Stimulated activated CD4-positive, alpha-beta T cell treated with anti-CD3 and anti-CD28 coated beads, Interleukin-2, amount 100 ng/mL, for 4 hours (primary cell): ENCODE results near the gene HOXC13.

ENCODE experiments used
- DNase-seq: peaks from one replicate; pipeline ENCODE4 v3.0.0-alpha.2; 2020; ENCODE audit warnings: low read depth

Gene HOXC13

DNA sequence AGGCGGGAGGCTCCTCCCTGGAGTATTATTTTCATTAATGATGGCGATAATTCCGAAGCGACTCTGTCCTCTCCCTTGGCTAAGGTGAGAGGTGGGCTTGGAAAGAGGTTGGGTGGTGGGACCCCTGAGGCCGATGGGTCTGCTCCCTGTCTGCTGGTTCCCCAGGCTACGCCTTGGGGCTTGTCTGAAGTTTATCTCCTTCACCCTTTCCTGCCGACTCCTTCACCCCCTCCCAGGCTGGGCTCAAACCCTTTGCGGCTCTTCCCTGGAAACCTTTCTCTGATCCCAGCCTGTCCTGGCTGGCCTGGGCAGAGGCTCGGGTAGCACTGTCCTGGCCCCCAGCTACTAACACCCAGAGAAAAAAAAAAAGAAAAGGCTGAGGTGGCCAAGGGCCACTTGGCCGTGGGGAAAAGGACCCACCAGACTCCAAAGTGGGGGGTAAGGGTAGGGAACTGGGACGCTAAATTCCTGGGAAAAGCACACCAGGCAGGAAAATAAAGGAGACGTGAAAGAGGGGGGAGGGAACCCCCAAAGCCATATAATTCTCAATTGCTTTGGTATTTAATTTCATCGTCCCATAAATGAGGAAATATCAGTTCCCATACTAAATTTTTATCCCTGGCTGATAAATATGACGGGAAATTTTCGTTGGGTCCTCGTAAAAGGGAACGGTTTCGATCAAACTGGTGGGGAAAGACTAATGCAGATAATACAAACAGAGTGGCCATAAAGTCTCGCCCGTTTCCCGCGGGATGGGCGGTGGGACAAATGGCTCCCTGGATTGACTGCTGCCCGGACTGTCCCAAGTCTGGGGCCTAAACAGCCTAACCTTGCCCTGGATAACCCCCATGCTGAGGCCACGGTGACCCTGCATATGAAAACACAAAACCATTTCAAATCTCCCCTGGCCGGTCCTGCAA lies 44.3 kb downstream of the HOXC13 start:
- DNase-seq, result no peak

DNA sequence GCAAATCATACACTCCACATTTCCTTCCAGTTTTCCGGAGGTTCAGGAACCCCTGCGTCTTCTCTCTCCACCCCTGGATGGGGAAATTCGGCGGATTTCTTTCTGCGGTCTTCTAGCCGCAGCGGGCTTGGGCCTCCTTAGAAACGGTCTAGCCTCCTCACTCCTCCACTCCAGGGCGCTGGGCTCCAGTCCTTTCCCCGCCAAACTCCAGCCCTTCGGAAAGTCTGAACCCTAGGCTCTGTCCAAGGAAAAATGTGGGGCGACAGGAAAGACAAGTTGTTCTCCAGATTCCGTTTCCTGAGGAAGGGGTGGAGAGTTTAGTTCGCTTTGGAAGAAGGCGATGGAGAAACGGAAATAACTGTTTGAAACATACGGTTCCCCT lies 44.9 kb downstream of the HOXC13 start:
- DNase-seq, result no peak

DNA sequence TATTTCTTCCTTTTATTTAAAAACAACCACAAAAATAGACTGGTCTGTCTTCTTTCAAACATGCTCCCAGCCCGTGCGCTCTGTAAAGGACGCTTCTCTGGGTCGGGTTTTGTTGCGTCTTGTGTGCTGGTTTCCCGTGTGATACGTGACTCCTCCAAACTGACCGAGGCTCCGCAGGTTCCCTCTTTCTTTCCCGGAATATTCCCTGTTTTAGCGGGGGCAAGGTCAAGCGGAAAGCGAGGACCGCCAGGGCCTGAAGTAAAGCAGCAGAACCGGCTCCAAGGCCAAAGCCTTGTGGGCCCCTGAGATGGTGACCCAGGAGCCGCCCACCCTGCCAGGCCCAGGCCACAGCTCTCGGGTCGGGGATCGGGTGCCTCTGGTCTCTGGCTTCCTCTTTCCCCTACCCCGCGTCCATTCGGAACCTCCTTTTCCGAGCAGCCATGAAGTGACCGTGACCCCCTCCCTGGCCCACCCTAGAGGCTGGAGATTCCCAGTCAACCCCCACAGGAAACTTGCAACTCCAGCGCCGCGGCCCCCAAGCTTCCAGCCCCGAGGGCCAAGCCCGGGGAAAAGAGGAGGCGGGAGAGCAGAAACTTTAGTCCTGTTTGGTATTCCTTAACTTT lies 45.4 kb downstream of the HOXC13 start:
- DNase-seq, result no peak

DNA sequence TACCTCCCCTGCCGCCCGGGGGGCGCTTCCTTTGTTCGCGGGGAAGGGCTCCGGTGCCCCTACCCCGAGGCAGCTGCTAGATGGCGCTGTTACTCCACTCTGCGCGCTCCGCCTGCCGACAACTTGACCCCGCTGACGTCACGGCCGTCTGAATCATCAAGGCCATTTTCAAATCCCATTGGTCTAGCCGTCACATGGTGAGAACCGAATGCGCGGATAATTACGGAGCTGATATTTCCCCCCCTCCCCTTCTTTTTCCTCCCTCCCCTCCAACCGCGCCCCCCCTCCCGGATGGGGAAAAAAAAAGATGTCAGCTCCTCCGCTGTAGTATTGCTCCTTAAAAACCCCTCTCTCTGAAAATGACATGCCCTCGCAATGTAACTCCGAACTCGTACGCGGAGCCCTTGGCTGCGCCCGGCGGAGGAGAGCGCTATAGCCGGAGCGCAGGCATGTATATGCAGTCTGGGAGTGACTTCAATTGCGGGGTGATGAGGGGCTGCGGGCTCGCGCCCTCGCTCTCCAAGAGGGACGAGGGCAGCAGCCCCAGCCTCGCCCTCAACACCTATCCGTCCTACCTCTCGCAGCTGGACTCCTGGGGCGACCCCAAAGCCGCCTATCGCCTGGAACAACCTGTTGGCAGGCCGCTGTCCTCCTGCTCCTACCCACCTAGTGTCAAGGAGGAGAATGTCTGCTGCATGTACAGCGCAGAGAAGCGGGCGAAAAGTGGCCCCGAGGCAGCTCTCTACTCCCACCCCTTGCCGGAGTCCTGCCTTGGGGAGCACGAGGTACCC lies 46.5 kb downstream of the HOXC13 start, which contains the start of gene HOXC10:
TSS of gene HOXC10 (plus strand) at position 246 of the 791 bp plus-strand sequence. CDS start at position 360, 114 bp downstream.
- peak; percentile 75 for DNase-seq

- DNase-seq, result no peak
Measured at GRCh38 chr12:53985692-53985993, 47.0 kb downstream of the HOXC13 start.

- no peak for DNase-seq
Measured at GRCh38 chr12:53985994-53986685, 47.5 kb downstream of the HOXC13 start.

DNA sequence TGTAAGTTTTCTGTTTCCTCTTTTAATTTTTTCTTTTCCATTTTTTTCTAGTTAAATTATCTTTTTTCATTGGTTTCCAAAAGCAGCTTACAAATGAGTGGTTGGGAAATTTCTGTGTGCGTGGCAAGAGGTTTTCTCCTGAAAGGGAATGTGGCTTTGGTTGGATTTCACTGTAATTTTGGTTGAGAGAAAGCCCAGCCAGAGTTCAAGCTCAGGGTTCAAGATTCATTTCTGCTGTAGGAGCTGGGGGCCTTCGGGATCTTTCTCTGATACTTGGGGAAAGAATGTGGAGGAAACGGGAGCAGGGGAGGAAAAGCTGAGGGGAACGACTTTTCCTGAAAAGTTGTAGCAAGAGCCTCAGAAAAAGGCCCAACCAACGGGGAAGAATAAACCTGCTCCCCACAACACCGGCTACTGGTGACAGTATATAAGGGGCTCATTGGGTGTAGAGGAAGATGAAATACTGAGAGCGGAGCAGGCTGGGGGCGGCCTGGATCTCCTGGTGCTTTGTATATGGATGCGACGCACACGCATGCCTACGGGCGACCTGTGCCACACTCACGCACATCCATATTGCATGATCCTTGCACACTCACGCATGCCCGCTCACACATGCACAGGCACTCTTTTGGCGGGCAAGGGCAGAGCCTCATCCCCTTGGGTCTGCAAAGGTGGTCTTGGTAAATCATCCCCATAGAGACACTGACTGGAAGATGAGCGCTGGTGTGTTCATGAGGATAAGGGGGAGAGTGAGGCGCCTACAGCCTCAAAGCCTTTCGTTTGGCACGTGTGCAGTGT lies 48.3 kb downstream of the HOXC13 start:
- DNase-seq, result no peak

DNA sequence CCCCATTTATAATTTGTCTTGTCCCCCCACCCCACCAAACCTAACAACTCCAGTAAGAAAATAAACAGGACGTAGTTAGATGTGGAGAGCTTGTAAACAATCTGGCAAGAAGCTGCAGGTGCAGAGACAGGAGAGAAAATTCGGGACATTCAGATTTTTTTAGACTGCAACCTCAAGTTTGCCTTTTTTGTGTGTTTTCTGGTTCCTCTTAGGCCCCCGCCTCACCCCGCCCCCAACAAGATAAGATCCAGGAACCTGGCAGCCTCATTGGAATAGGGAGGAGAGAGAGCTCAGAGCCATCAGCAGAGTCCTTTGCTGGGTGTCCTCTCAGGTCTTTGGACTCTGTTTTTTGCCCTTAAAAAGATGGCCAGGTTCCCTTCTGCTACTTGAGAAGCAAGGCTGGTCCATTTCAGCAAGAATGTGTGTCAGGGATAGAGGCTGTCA lies 49.2 kb downstream of the HOXC13 start:
- DNase-seq, result no peak

DNA sequence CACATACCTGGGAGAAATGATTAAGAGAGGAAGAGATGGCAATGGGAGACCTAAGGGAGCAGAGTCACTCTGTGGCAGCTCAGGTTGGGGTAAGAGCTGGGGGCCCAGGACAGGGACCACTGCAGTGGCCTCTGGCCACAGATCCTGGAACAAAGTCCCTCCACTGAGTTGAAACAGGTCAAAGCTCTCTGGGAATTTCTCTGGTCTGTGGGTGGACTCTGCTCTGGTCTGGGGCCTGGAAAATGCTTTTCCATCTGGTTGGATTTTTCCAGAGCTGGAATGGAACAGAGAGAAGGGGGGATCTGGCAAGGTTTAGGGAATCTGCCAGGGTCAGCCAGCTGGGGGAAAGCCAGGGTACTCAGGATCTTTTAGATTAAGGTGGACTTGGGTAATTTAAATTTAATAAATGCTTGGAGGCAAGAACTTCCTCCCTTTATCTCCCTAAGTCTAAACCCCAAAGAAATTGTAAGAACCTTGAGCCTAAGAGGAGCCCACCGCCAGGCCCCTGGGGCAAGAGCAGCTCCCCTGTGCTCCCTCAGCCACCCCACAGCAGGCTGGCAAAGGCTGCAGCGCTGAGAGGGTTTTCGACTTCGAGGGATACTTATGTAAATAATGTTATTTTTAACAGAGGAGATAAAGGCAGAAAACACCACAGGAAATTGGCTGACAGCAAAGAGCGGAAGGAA lies 50.1 kb downstream of the HOXC13 start:
- no peak for DNase-seq

GRCh38 chr12:53989227-53990113 lies 50.8 kb downstream of the HOXC13 start:
- no peak for DNase-seq

DNA sequence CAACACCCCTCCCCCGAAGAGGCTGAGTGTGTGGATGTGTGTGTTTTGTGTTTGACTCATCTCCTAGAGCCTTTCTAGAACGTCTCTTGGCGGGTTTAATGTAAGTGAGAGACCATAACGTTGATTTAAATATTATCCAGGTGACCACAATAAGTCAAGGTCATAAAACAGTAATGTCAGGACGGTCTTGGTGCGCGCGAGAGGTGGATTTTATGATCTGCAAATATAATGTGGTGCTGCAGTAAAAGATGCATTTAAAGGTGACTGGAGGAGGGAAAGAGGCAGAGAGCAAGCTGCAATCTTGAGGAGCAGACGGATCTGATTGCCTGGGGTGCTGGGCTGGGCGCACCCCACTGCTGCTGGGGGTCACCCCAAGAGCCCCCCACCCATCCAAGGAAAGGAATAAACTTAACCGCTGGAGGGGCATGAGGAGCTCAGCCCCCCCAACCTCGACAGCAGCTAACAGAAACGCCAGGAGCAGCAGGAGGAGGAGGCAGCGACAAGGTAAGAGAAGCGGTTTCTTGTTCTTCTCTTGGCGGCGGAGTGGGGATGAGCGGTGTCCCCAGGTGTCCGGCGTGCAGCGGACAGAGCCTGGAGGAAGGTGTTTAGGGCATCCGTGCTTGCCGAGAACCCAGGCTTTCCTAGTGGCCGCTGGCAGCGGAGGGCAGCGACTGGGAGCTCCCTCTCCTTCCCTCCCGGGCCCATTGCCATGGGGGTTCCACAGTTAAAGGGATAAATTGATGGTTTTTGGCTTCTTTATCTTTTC lies 51.9 kb downstream of the HOXC13 start:
- no peak for DNase-seq

GRCh38 chr12:53991077-53991460 lies 52.4 kb downstream of the HOXC13 start:
- DNase-seq, result no peak

GRCh38 chr12:53992377-53992889 lies 53.8 kb downstream of the HOXC13 start:
- DNase-seq, result no peak

DNA sequence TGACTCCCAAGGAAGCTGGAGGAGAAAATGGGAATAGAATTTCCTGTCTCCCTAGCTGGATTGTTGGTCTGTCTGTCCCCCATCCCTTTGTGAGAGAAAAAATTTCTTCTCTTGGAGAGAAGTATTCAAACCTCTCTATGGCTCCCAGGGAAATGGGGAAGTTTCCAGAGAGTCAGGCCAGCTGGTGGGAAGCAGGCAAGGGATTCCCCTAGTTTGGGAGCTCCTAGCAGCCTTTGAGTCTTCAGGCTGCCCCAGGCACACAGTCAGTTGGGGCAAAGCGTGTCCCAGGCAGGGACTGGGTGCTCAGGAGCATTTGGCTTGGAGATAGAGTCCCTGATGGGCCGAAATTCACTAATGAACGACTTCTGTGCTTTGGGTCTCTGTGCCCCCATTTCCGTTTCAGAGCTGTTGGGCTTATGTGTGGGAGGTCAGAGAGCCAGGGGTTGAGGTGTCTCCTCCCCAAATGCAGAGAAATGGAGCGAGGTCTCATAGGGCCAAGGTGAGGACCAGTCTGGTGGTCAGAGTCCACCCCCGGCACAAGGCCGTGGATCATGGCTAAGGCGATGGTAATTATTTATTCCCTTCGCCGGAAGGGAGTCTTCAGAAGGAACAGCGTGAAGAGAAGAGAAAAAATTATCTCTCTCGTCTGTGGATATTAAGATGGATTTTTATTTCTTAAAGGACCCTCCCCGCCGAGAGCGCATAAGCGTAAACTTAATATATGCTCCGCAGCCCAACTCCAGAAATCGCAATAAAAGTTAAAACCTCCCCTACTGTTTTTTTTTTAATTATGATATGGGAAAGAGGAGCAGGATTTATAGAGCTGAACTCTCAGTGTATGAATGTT lies 54.8 kb downstream of the HOXC13 start:
- DNase-seq, result no peak

DNA sequence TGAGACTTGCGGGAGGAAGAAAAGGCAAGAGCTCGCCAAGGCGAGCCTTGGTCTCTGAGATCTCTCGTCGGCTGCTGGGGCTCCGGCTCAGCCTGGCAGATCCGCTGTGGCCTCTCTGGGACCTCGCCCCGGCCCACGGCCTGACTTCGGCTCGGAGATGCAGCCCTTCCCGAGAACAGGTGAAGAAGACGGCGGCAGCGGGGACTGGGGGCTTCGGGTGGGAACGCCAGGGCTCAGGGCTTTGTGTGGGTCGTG lies 55.3 kb downstream of the HOXC13 start:
- DNase-seq, result no peak

DNA sequence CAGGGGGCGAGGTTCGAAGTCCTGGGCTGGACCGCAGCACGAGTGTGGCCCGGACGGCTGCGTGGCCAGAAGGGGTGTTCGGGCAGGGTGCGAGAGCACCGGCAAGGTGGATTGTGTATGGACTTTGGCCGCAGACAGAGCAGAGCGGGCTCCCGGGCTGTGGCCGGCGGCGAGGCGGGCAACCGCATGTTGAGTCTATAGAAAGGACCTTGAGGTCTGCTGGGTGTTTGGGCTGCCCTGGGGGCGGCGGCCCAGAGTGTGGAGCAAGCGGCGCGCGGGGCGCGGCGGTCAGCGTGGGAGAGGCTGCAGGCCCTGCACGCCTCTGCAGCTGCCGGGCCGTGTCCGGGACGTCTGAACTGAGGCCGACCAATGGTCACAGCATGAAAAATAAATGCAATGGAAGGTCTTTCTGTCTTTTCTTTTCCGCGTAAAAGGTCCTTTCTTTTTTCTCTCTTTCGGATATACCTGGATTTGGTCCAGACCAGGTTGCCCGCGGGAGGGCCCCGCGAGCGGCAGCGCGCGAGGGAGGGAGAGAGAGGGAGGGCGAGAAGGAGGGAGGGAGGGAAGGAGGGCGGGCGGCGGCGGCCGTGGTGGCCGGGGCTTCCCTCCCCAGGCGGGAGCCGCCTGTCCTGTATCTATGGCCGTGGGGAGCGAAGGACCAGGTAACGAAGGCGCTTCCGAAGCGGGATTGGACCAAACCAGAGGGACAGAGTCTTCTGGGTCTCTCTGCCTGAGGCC lies 55.8 kb downstream of the HOXC13 start:
- DNase-seq, result no peak

GRCh38 chr12:53995002-53995377 lies 56.4 kb downstream of the HOXC13 start:
- DNase-seq, result no peak
